GM21390 (cell line): ENCODE results near the gene RIPPLY1.

Experiments used
- ATAC-seq: cut with Tn5 transposase; IDR thresholded peaks from one replicate; pipeline ENCODE4 v1.9.1; 2021; ENCODE audit not compliant: unreplicated experiment

The RIPPLY1 gene

GRCh38 chrX:106903291-106903824 lies at the start of gene RIPPLY1:
Gene RIPPLY1 (minus strand): TSS chrX:106903341. CDS start chrX:106903287, 54 bp downstream.
- no peak for ATAC-seq

GRCh38 chrX:106952538-106952937 lies 49.4 kb upstream of the RIPPLY1 start:
- ATAC-seq = no peak

- no peak for ATAC-seq
Observed at GRCh38 chrX:106952089-106952488, 48.9 kb upstream of the RIPPLY1 start.

GRCh38 chrX:106951230-106951629 lies 48.1 kb upstream of the RIPPLY1 start:
- ATAC-seq = no peak

- no peak for ATAC-seq
Observed at GRCh38 chrX:106950381-106950780, 47.2 kb upstream of the RIPPLY1 start.

- ATAC-seq = no peak
Observed at GRCh38 chrX:106949366-106949765, 46.2 kb upstream of the RIPPLY1 start.

GRCh38 chrX:106948641-106949040 lies 45.5 kb upstream of the RIPPLY1 start:
- ATAC-seq = no peak

GRCh38 chrX:106946464-106946863 lies 43.3 kb upstream of the RIPPLY1 start:
- ATAC-seq = no peak

- ATAC-seq = no peak
Observed at GRCh38 chrX:106940068-106940467, 36.9 kb upstream of the RIPPLY1 start.

- no peak for ATAC-seq
Observed at GRCh38 chrX:106939566-106939965, 36.4 kb upstream of the RIPPLY1 start.

- no peak for ATAC-seq
Observed at GRCh38 chrX:106936246-106936645, 33.1 kb upstream of the RIPPLY1 start.

- ATAC-seq = no peak
Observed at GRCh38 chrX:106935175-106935574, 32.0 kb upstream of the RIPPLY1 start.

GRCh38 chrX:106933538-106933961 lies 30.4 kb upstream of the RIPPLY1 start:
- ATAC-seq = no peak

GRCh38 chrX:106932960-106933537 lies 29.9 kb upstream of the RIPPLY1 start:
- ATAC-seq = no peak

- ATAC-seq = no peak
Observed at GRCh38 chrX:106932492-106932923, 29.4 kb upstream of the RIPPLY1 start.

- ATAC-seq = no peak
Observed at GRCh38 chrX:106931831-106932491, 28.8 kb upstream of the RIPPLY1 start.

- ATAC-seq = no peak
Observed at GRCh38 chrX:106928227-106928626, 25.1 kb upstream of the RIPPLY1 start.

- no peak for ATAC-seq
Observed at GRCh38 chrX:106927700-106928099, 24.6 kb upstream of the RIPPLY1 start.

GRCh38 chrX:106927023-106927422 lies 23.9 kb upstream of the RIPPLY1 start:
- no peak for ATAC-seq

- ATAC-seq = no peak
Observed at GRCh38 chrX:106921637-106922036, 18.5 kb upstream of the RIPPLY1 start.

GRCh38 chrX:106919932-106920452 lies 16.9 kb upstream of the RIPPLY1 start, which contains the start of gene CLDN2:
Gene CLDN2 (plus strand): TSS chrX:106920402. CDS start chrX:106928229, 7,827 bp downstream.
- no peak for ATAC-seq

- ATAC-seq = no peak
Observed at GRCh38 chrX:106917830-106918500, 14.8 kb upstream of the RIPPLY1 start.
